ENCODE measurements around the gene DIP2B.
A peak's percentile ranks its signal among the peaks of the same experiment; 100 is the strongest.

The DIP2B gene

GRCh38 chr12:50732591-50732990 lies 227.8 kb downstream of the DIP2B start:
- TF ChIP-seq CTCF (conservative IDR thresholded peaks at IDR 0.05; ENCODE audit: low read length): no peak
- DNase-seq (ENCODE audit: low read depth): peak; percentile 86

GRCh38 chr12:50733706-50734105 lies 228.9 kb downstream of the DIP2B start:
- no peak for TF ChIP-seq CTCF (conservative IDR thresholded peaks at IDR 0.05; ENCODE audit: low read length)
- no peak overlapping the region for H3K4me3 ChIP-seq (ENCODE audit: low read length)
- no peak for DNase-seq (ENCODE audit: low read depth)

More at GRCh38 chr12:50732591-50732990, 227.8 kb downstream of the DIP2B start:
- no peak overlapping the region for H3K4me3 ChIP-seq (ENCODE audit: low read length)

- no peak overlapping the region for H3K4me3 ChIP-seq (ENCODE audit: low read length)
- peak; percentile 22 for DNase-seq (ENCODE audit: low read depth)
- peak; percentile 74 for TF ChIP-seq CTCF (conservative IDR thresholded peaks at IDR 0.05; ENCODE audit: low read length)
Measured at GRCh38 chr12:50734409-50735263, 229.9 kb downstream of the DIP2B start.

- no peak for TF ChIP-seq CTCF (conservative IDR thresholded peaks at IDR 0.05; ENCODE audit: low read length)
- H3K4me3 ChIP-seq (ENCODE audit: low read length): no peak overlapping the region
- DNase-seq (ENCODE audit: low read depth): no peak
Measured at GRCh38 chr12:50739611-50740010, 234.8 kb downstream of the DIP2B start.

- no peak for TF ChIP-seq CTCF (conservative IDR thresholded peaks at IDR 0.05; ENCODE audit: low read length)
Measured at GRCh38 chr12:50740307-50740706, 235.5 kb downstream of the DIP2B start.

GRCh38 chr12:50742776-50743175 lies 238.0 kb downstream of the DIP2B start:
- DNase-seq (ENCODE audit: low read depth): no peak
- TF ChIP-seq CTCF (conservative IDR thresholded peaks at IDR 0.05; ENCODE audit: low read length): no peak
- H3K4me3 ChIP-seq (ENCODE audit: low read length): no peak overlapping the region

More at GRCh38 chr12:50740307-50740706, 235.5 kb downstream of the DIP2B start:
- no peak overlapping the region for H3K4me3 ChIP-seq (ENCODE audit: low read length)
- DNase-seq (ENCODE audit: low read depth): no peak

GRCh38 chr12:50745861-50746260 lies 241.1 kb downstream of the DIP2B start:
- no peak for TF ChIP-seq CTCF (conservative IDR thresholded peaks at IDR 0.05; ENCODE audit: low read length)
- DNase-seq (ENCODE audit: low read depth): no peak
- no peak overlapping the region for H3K4me3 ChIP-seq (ENCODE audit: low read length)

All from AG10803 (cell line).